H1 (cell line): ENCODE data around the gene ADCY3. TPM values are rescaled to one million over a fixed set of nuclear protein-coding genes. Genes with fewer than 3 reads are reported as not detected.

Experiments used
- CHD2 ChIP-seq: IDR thresholded peaks from 2 replicates; pipeline ENCODE4 v1.6.1; 2012; ENCODE audit warnings: low read length, improper control_type of control experiment
- CREB1 ChIP-seq: IDR thresholded peaks from 2 replicates; pipeline ENCODE4 v1.6.1; 2012; ENCODE audit warnings: inconsistent platforms
- GABPA ChIP-seq: IDR thresholded peaks from 2 replicates; pipeline ENCODE4 v1.6.1; 2011; ENCODE audit warnings: mild to moderate bottlenecking, low read length, moderate library complexity, borderline replicate concordance; ENCODE audit not compliant: insufficient read depth
- polyA plus RNA-seq, 7 experiments: library from polyadenylated mRNA; depleted of rRNA in 3 of 7; stranded (reverse) in 5 of 7; unstranded in 2 of 7; fragments of >200 nt in 5 of 7; fragments of 200-250 nt in 2 of 7; gene quantifications; 1 replicate in 5 of 7; 2 replicates in 1 of 7; 4 replicates in 1 of 7; pipeline versions ENCODE4 v1.2.1 to v1.2.3, GENCODE V29; 2011 to 2013; ENCODE audit warnings: missing spikeins in 2 of 7, mixed read lengths in 2 of 7
- total RNA-seq: library from RNA; stranded (reverse); fragmentation: NEBNext Ultra II Directional; extraction: Animal tissue kit (Norgen Biotek cat#: 25700); gene quantifications from 2 replicates; pipeline ENCODE4 v1.2.1, GENCODE V29; 2021

Gene ADCY3
- total and polyA plus RNA-seq, 2 of the 8 experiments (the other 6 are each of a cell fraction or from before 2014, with no cell fraction given) = 45.1 to 52.9 TPM

DNA sequence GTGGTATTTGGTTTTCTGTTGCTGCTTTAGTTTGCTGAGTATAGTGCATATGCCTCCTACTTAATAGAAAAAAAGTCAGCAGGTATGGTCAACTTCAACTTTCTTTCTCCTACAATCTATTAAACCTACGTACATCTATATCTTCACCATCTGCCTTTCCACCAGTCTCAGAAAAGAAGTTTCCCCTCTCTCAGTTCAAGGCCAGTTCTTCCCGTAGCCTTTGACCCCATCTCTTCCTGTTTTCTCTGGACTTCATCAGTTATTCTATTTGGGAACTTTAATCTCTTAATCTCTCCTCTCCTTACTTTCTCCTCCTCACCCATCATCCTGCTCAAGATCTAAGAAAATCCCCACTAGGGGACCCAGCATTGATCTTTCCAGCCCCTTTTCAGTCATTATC is 132.5 kb downstream of the ADCY3 start (continued):
- TF ChIP-seq CREB1 (no peak), CHD2 (no peak), GABPA (no peak)
- TF ChIP-seq, all 59 proteins: peak for 0
